Tibial nerve (tissue), 4 donors: ENCODE data around the gene HLA-DOA. TPM values are rescaled to one million over a fixed set of nuclear protein-coding genes. Genes with fewer than 3 reads are reported as not detected.

Source experiments
- DNase-seq, 2 donors: peaks; one replicate each; pipeline ENCODE4 v3.0.0-alpha.2; 2019; ENCODE audit warnings: low spot score in 2 of 2
- H3K27ac ChIP-seq, 4 donors: fragments of 200-600 bp; sonication (generic) in 3 of 4; one replicate each; pipeline ENCODE4 v1.5.1; 2017 to 2019; ENCODE audit warnings: mild to moderate bottlenecking in 1 of 4
- H3K27me3 ChIP-seq, 2 donors: fragments of 200-600 bp; sonication (generic) in 1 of 2; one replicate each; pipeline versions ENCODE4 v1.5.1 to v1.6.0; 2017 to 2019
- H3K36me3 ChIP-seq, 3 donors: fragments of 200-600 bp; sonication (generic); one replicate each; pipeline ENCODE4 v1.5.1; 2018 to 2019
- H3K4me1 ChIP-seq, 4 donors: fragments of 200-600 bp; sonication (generic) in 3 of 4; one replicate each; pipeline ENCODE4 v1.5.1; 2017 to 2019
- H3K4me3 ChIP-seq, 4 donors: fragments of 200-600 bp; sonication (generic) in 3 of 4; one replicate each; pipeline ENCODE4 v1.5.1; 2017 to 2019; ENCODE audit warnings: mild to moderate bottlenecking in 1 of 4, moderate library complexity in 1 of 4
- H3K9me3 ChIP-seq, 4 donors: fragments of 200-600 bp; sonication (generic) in 3 of 4; one replicate each; pipeline ENCODE4 v1.5.1; 2017 to 2019
- EP300 ChIP-seq, 2 donors: sonication (generic); formaldehyde crosslinking; IDR thresholded peaks; one replicate each; pipeline ENCODE4 v1.6.1; 2017; ENCODE audit warnings: antibody characterized with exemption in 2 of 2, mild to moderate bottlenecking in 1 of 2
- POLR2A ChIP-seq, 2 donors: fragments of 450-650 bp; IDR thresholded peaks; one replicate each; pipeline ENCODE4 v1.6.1; 2017; ENCODE audit warnings: antibody characterized with exemption in 2 of 2, mild to moderate bottlenecking in 2 of 2, moderate library complexity in 2 of 2
- WGBS, 2 donors: methylation state at CpG; one replicate each; pipeline ENCODE4 v1.1.5; 2018; 5-methylcytosine and 5-hydroxymethylcytosine counted together
- total RNA-seq, 4 donors: library from RNA; depleted of rRNA; stranded (reverse); fragments of >200 nt; gene quantifications; one replicate each; pipeline ENCODE4 v1.1.0, GENCODE V29; 2016
- TF ChIP-seq, protein P1 (sequence below), 5 experiments: fragments of 200-600 bp in 3 of 5; fragments of 450-650 bp in 2 of 5; sonication (generic) in 3 of 5; IDR thresholded peaks; one replicate each; pipeline ENCODE4 v1.5.1; 2016 to 2019; ENCODE audit warnings: antibody characterized with exemption in 5 of 5, mild to moderate bottlenecking in 3 of 5, moderate library complexity in 2 of 5

HLA-DOA gene
- total RNA-seq, 4 donors from 2014 or later = 3.0 to 17.7 (median 8.4) TPM

DNA sequence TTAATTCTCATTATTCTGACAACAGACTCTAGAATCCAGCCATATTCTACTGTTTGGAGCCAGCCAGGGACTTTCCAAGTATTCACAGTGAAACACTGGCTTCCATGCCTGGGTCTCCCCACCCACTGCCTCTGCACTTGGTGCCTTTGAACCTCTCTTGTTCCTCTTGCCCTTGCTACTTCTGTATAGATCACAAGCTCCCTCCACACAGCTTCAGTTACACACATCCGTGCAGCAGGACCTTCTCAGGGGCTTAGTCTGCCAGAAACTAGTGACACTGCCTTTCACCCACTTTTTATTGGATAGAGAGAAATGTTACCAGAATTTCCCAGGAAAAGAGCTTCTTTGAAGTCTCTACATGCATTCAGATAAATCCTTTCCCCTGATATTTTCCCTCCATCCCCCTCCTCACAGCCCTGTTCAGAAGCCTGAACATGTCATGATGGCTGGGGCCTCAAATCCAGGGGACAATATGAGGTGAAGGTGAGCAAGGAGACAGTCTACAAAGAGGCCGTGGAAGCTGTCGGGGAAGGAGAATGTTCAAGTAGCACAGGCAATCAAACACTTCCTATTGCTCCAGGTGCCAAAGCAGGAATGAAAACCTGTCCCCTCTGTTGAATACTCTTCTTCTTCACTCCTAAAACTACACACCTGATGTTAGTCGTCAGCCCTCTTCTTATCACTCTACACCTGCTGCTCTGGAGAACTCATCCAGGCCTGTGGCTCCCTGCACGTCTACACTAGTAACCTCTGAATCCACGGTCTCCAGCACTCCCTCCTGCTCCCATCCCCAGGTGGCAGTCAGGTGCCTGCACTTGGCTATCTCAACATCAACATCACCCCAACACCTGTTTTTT is 20.2 kb upstream of the HLA-DOA start:
- no peaks in the 10 kb centered on the region for H3K36me3 ChIP-seq
- H3K9me3 ChIP-seq = no peaks in the 10 kb centered on the region
- peaks cover 0 to 20% (median 9%) of the 10 kb centered on the region in 4 donors for H3K4me1 ChIP-seq
- TF ChIP-seq, protein P1, sequence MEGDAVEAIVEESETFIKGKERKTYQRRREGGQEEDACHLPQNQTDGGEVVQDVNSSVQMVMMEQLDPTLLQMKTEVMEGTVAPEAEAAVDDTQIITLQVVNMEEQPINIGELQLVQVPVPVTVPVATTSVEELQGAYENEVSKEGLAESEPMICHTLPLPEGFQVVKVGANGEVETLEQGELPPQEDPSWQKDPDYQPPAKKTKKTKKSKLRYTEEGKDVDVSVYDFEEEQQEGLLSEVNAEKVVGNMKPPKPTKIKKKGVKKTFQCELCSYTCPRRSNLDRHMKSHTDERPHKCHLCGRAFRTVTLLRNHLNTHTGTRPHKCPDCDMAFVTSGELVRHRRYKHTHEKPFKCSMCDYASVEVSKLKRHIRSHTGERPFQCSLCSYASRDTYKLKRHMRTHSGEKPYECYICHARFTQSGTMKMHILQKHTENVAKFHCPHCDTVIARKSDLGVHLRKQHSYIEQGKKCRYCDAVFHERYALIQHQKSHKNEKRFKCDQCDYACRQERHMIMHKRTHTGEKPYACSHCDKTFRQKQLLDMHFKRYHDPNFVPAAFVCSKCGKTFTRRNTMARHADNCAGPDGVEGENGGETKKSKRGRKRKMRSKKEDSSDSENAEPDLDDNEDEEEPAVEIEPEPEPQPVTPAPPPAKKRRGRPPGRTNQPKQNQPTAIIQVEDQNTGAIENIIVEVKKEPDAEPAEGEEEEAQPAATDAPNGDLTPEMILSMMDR (IDR thresholded peaks at IDR 0.05) = no peak
- TF ChIP-seq EP300 (IDR thresholded peaks at IDR 0.05) (peak in 1 of 2 donors; percentile 17), POLR2A (IDR thresholded peaks at IDR 0.05) (peak; percentile 26 to 42)
- H3K27me3 ChIP-seq = no peaks in the 10 kb centered on the region
- no peak overlapping the region for H3K4me3 ChIP-seq
- 58 to 61% methylated on average over 6 of the region's 6 CpGs for WGBS, 2 donors
- peak overlapping the region; percentile 27 to 90 (median 80) for H3K27ac ChIP-seq
- DNase-seq = peak in 1 of 2 donors; percentile 47

DNA sequence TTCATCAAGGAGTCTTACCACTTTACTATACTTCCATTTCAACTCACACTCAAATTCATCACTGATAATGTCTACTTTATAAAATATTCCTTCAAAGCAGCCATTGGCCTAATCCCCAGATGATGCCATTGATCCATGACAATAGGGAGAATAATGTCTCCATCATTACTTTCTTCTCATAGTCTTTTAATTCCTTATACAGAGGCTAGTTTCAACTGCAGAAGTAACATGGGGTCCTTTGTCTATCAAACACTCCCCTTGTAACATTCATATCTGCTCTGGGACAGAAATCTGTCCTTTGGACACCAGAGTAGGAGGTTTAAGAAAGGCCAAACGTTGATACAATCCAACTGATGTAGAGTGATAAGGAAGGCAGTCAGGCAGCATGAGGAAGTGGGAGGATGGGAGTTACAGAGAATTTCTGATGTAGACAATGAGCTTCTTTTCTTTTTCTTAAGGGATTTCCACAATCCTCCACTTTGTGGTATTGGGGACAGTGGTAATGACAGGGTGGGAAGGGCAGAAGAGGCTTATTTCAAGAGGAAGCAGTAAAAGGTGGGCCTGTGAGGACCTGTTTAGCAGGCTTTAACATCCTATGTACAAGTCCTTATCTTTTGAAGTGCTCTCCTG is 18.9 kb upstream of the HLA-DOA start:
- H3K4me3 ChIP-seq = no peak overlapping the region
- DNase-seq = no peak
- no peaks in the 10 kb centered on the region for H3K27me3 ChIP-seq
- WGBS, 2 donors = 14 to 21% methylated on average over 1 of the region's 1 CpG
- H3K4me1 ChIP-seq = peaks cover 0 to 20% (median 9%) of the 10 kb centered on the region in 4 donors
- TF ChIP-seq, protein P1 (IDR thresholded peaks at IDR 0.05) = no peak
- no peak for TF ChIP-seq POLR2A (IDR thresholded peaks at IDR 0.05)
- no peak for TF ChIP-seq EP300 (IDR thresholded peaks at IDR 0.05)
- peak overlapping the region in 3 of 4 donors; percentile 79 to 90 (median 81) for H3K27ac ChIP-seq
- H3K36me3 ChIP-seq = no peaks in the 10 kb centered on the region
- H3K9me3 ChIP-seq = no peaks in the 10 kb centered on the region

DNA sequence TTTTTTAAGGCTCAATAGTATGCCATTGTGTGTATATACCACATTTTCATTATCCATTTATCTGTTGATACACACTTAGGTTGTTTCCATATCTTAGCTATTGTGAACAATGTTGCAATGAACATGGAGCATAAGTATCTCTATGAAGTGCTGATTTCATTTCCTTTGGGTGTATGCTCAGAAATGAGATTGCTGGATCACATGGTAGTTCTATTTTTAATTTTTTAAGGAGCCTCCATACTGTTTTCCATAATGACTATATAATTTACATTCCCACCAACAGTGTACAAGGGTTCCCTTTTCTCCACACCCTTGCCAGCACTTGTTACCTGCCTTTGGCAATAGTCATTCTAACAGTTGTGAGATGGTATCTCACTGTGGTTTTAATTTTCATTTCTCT is 15.1 kb upstream of the HLA-DOA start:
- Histone ChIP-seq H3K4me3 (no peak overlapping the region), H3K27ac (no peak overlapping the region), H3K4me1 (peaks cover 0 to 28% (median 13%) of the 10 kb centered on the region in 4 donors), H3K36me3 (no peaks in the 10 kb centered on the region), H3K27me3 (no peaks in the 10 kb centered on the region), H3K9me3 (no peaks in the 10 kb centered on the region)
- TF ChIP-seq EP300 (IDR thresholded peaks at IDR 0.05) = no peak
- TF ChIP-seq, protein P1 (IDR thresholded peaks at IDR 0.05) = no peak
- TF ChIP-seq POLR2A (IDR thresholded peaks at IDR 0.05) = no peak
- DNase-seq = no peak

DNA sequence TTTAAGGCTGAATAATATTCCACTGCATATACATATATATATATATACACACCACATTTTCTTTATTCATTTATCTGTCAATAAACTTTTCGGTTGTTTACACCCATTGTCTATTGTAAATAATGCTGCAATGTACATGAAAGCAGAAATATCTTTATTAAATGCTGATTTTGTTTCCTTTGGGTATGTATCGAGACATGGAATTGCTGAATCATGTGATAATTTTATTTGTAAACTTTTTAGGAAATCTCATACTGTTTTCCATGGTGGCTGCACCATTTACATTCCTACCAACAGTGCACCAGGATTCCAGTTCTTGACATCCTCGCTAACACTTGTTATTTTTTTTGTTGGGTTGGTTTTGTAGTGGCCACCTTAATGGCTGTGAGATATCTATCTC is 14.1 kb upstream of the HLA-DOA start:
- H3K4me3 ChIP-seq = no peak overlapping the region
- no peaks in the 10 kb centered on the region for H3K27me3 ChIP-seq
- peaks cover 0 to 26% (median 18%) of the 10 kb centered on the region in 4 donors for H3K4me1 ChIP-seq
- H3K36me3 ChIP-seq = no peaks in the 10 kb centered on the region
- no peak for DNase-seq
- H3K9me3 ChIP-seq = no peaks in the 10 kb centered on the region
- no peak for TF ChIP-seq EP300 (IDR thresholded peaks at IDR 0.05)
- no peak for TF ChIP-seq POLR2A (IDR thresholded peaks at IDR 0.05)
- TF ChIP-seq, protein P1 (IDR thresholded peaks at IDR 0.05) = no peak
- no peak overlapping the region for H3K27ac ChIP-seq
- WGBS, 2 donors = 57 to 64% methylated on average over 3 of the region's 3 CpGs

DNA sequence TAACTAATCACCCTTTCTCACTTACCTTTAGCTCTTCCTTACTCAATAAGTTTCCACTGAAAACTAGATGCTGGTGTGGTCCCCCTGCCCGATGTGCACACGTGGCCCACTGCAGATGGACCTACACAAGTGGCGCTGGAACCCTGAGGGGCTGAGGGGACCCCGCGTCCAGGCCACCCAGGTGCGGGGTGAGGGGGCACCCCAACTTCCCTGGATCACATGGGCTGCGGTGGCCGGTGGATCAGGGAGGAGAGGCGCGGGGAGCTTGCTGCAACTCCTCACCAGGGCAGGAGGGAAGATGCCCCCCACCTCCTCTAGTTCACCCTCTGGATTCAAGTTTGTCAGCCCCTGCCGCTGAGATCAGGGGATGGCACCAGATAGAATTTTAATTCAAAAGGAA is 12.5 kb upstream of the HLA-DOA start:
- Histone ChIP-seq H3K27ac (no peak overlapping the region), H3K4me1 (peaks cover 0 to 27% (median 20%) of the 10 kb centered on the region in 4 donors), H3K4me3 (no peak overlapping the region), H3K27me3 (no peaks in the 10 kb centered on the region), H3K9me3 (no peaks in the 10 kb centered on the region), H3K36me3 (no peaks in the 10 kb centered on the region)
- 92 to 93% methylated on average over 5 to 11 of the region's 11 CpGs for WGBS, 2 donors
- no peak for DNase-seq
- TF ChIP-seq POLR2A (IDR thresholded peaks at IDR 0.05) (no peak), EP300 (IDR thresholded peaks at IDR 0.05) (no peak)
- TF ChIP-seq, protein P1 (IDR thresholded peaks at IDR 0.05) = no peak
